Natural killer cell (primary cell): ENCODE data around the gene KAZN. TPM values are rescaled to one million over a fixed set of nuclear protein-coding genes. Genes with fewer than 3 reads are reported as not detected.

Experiments
- ATAC-seq, 3 donors: fragments of 150-1000 bp in 2 of 3; fragments of 200-7000 bp in 1 of 3; cut with Tn5 transposase; 1 replicate in 1 of 3; 2 replicates in 2 of 3; pipeline ENCODE4 v1.10.0; 2021; ENCODE audit warnings: mild to moderate bottlenecking in 2 of 3, moderate library complexity in 2 of 3
- DNase-seq, 2 donors: peaks; one replicate each; pipeline versions ENCODE4 v3.0.0 to v3.0.0-alpha.2; 2013 to 2021; ENCODE audit warnings: mixed read lengths in 1 of 2
- H3K27ac ChIP-seq: one replicate; pipeline ENCODE4 v1.5.1; 2013; ENCODE audit warnings: mild to moderate bottlenecking, low read length
- H3K27me3 ChIP-seq: one replicate; pipeline ENCODE4 v1.6.1; 2013; ENCODE audit warnings: low read length; ENCODE audit not compliant: control insufficient read depth, insufficient read depth
- H3K36me3 ChIP-seq: one replicate; pipeline ENCODE4 v1.6.1; 2013; ENCODE audit warnings: low read length; ENCODE audit not compliant: control insufficient read depth, insufficient read depth
- H3K4me1 ChIP-seq: one replicate; pipeline ENCODE4 v1.6.1; 2013; ENCODE audit warnings: low read length; ENCODE audit not compliant: control insufficient read depth, insufficient read depth
- H3K4me3 ChIP-seq: one replicate; pipeline ENCODE4 v1.5.1; 2013; ENCODE audit warnings: low read length
- H3K9me3 ChIP-seq: one replicate; pipeline ENCODE4 v1.6.1; 2013; ENCODE audit warnings: low read length; ENCODE audit not compliant: control insufficient read depth, insufficient read depth
- H3K27ac Mint-ChIP-seq, 2 donors: one replicate each; pipeline ENCODE4 v1.8.0; 2022; ENCODE audit warnings: mild to moderate bottlenecking in 2 of 2, mixed read lengths in 2 of 2, moderate library complexity in 1 of 2
- H3K27me3 Mint-ChIP-seq, 2 donors: one replicate each; pipeline ENCODE4 v1.8.0; 2022; ENCODE audit warnings: low read depth in 2 of 2, mixed read lengths in 2 of 2
- H3K36me3 Mint-ChIP-seq: one replicate; pipeline ENCODE4 v1.8.0; 2022; ENCODE audit warnings: mixed read lengths
- H3K4me1 Mint-ChIP-seq, 2 donors: one replicate each; pipeline ENCODE4 v1.8.0; 2022; ENCODE audit warnings: mixed read lengths in 2 of 2
- H3K4me3 Mint-ChIP-seq: one replicate; pipeline ENCODE4 v1.8.0; 2022; ENCODE audit warnings: mild to moderate bottlenecking, moderate library complexity, mixed read lengths
- H3K9me3 Mint-ChIP-seq, 2 donors: one replicate each; pipeline ENCODE4 v1.8.0; 2022; ENCODE audit warnings: mixed read lengths in 2 of 2
- CTCF ChIP-seq: fragments of 200-600 bp; IDR thresholded peaks from one replicate; pipeline ENCODE4 v1.8.0; 2022; ENCODE audit warnings: antibody characterized with exemption
- WGBS: methylation state at CpG from one replicate; pipeline ENCODE4 v1.1.7; 2013; ENCODE audit warnings: missing lambda C conversion rate; ENCODE audit not compliant: insufficient coverage; 5-methylcytosine and 5-hydroxymethylcytosine counted together
- intact Hi-C: fragments of 100-400 bp; cut with micrococcal nuclease; formaldehyde crosslinking; loops from one replicate; pipeline ENCODE4 v1.14.2; 2022
- total RNA-seq, 4 donors: library from RNA; stranded (reverse); fragments of 120-200 nt in 1 of 4; gene quantifications; one replicate each; pipeline versions ENCODE4 v1.2.3 to v1.2.4, GENCODE V29; 2013 to 2022

The KAZN gene
- total RNA-seq, 3 donors from 2014 or later (not counting 1 experiment from before 2014, with no cell fraction given) = 1.2 to 2.0 (median 1.7) TPM

GRCh38 chr1:14925336-14926136, 327.1 kb downstream of the KAZN start:
- WGBS = 11% methylated on average over 8 of the region's 12 CpGs
- no peaks in the 10 kb centered on the region for H3K36me3 ChIP-seq
- no peak for ATAC-seq
- no peaks in the 10 kb centered on the region for H3K36me3 Mint-ChIP-seq
- peaks cover 30 to 35% of the 10 kb centered on the region in 2 donors for H3K27me3 Mint-ChIP-seq
- no peaks in the 10 kb centered on the region for H3K9me3 ChIP-seq
- H3K4me1 ChIP-seq = peaks cover 10% of the 10 kb centered on the region
- H3K27ac ChIP-seq = no peak overlapping the region
- H3K4me3 ChIP-seq = no peak overlapping the region
- no peaks in the 10 kb centered on the region for H3K9me3 Mint-ChIP-seq
- peaks cover 5 to 9% of the 10 kb centered on the region in 2 donors for H3K4me1 Mint-ChIP-seq
- peak overlapping the region; percentile 52 for H3K4me3 Mint-ChIP-seq
- no peak for DNase-seq
- intact Hi-C loops = no loop called here
- H3K27me3 ChIP-seq = peaks cover 14% of the 10 kb centered on the region
- H3K27ac Mint-ChIP-seq = no peak overlapping the region
- no peak for TF ChIP-seq CTCF

GRCh38 chr1:14926229-14926628, 327.7 kb downstream of the KAZN start:
- ATAC-seq (no peak), DNase-seq (no peak)
- H3K9me3 ChIP-seq = no peaks in the 10 kb centered on the region
- H3K4me1 ChIP-seq = peaks cover 10% of the 10 kb centered on the region
- Mint-ChIP-seq H3K9me3 (no peaks in the 10 kb centered on the region), H3K27me3 (peaks cover 33 to 35% of the 10 kb centered on the region in 2 donors), H3K27ac (no peak overlapping the region), H3K4me3 (peak overlapping the region; percentile 52), H3K4me1 (peaks cover 5 to 9% of the 10 kb centered on the region in 2 donors), H3K36me3 (no peaks in the 10 kb centered on the region)
- no peak overlapping the region for H3K4me3 ChIP-seq
- H3K27ac ChIP-seq = no peak overlapping the region
- intact Hi-C loops = no loop called here
- peaks cover 14% of the 10 kb centered on the region for H3K27me3 ChIP-seq
- WGBS = 70% methylated on average over 3 of the region's 3 CpGs
- no peak for TF ChIP-seq CTCF
- no peaks in the 10 kb centered on the region for H3K36me3 ChIP-seq

- Mint-ChIP-seq H3K27ac (no peak overlapping the region), H3K4me3 (no peak overlapping the region), H3K27me3 (peaks cover 33 to 35% of the 10 kb centered on the region in 2 donors), H3K36me3 (no peaks in the 10 kb centered on the region), H3K4me1 (peaks cover 5 to 9% of the 10 kb centered on the region in 2 donors), H3K9me3 (no peaks in the 10 kb centered on the region)
- DNase-seq (no peak), ATAC-seq (no peak)
- Histone ChIP-seq H3K4me1 (peaks cover 10% of the 10 kb centered on the region), H3K27ac (no peak overlapping the region), H3K4me3 (no peak overlapping the region), H3K36me3 (no peaks in the 10 kb centered on the region), H3K9me3 (no peaks in the 10 kb centered on the region), H3K27me3 (peaks cover 14% of the 10 kb centered on the region)
- no peak for TF ChIP-seq CTCF
- WGBS = 89% methylated on average over 12 of the region's 12 CpGs
- intact Hi-C loops = no loop called here
Observed at GRCh38 chr1:14926818-14927575, 328.5 kb downstream of the KAZN start.
